ENCODE data around the gene NEDD8. TPM values are rescaled to one million over a fixed set of nuclear protein-coding genes. Genes with fewer than 3 reads are reported as not detected.

The NEDD8 gene
- total and polyA plus RNA-seq, 10 donors = 98.6 to 237 (median 127) TPM

GRCh38 chr14:24269910-24270536 is 37.9 kb upstream of the NEDD8 start:
- WGBS, 5 donors = 95 to 98% (median 97%) methylated on average over 10 to 14 of the region's 14 CpGs
- peak; percentile 75 for DNase-seq
- Histone ChIP-seq H3K27me3 (replicated peaks in 1 of 7) (no peaks in the 10 kb centered on the region), H3K36me3 (peaks cover 0 to 52% (median 41%) of the 10 kb centered on the region in 6 donors), H3K27ac (peak overlapping the region in 3 of 8 donors; percentile 95 to 100 (median 99)), H3K4me1 (peaks cover 7 to 54% (median 41%) of the 10 kb centered on the region in 6 donors), H3K4me3 (no peak overlapping the region), H3K9me3 (no peaks in the 10 kb centered on the region)
- TF ChIP-seq, protein P1, sequence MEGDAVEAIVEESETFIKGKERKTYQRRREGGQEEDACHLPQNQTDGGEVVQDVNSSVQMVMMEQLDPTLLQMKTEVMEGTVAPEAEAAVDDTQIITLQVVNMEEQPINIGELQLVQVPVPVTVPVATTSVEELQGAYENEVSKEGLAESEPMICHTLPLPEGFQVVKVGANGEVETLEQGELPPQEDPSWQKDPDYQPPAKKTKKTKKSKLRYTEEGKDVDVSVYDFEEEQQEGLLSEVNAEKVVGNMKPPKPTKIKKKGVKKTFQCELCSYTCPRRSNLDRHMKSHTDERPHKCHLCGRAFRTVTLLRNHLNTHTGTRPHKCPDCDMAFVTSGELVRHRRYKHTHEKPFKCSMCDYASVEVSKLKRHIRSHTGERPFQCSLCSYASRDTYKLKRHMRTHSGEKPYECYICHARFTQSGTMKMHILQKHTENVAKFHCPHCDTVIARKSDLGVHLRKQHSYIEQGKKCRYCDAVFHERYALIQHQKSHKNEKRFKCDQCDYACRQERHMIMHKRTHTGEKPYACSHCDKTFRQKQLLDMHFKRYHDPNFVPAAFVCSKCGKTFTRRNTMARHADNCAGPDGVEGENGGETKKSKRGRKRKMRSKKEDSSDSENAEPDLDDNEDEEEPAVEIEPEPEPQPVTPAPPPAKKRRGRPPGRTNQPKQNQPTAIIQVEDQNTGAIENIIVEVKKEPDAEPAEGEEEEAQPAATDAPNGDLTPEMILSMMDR (IDR thresholded peaks at IDR 0.05 in 8 of 11, conservative IDR thresholded peaks at IDR 0.05 in 3 of 11) = no peak
- no peak for TF ChIP-seq POLR2AphosphoS5 (IDR thresholded peaks at IDR 0.05)
- no peak for TF ChIP-seq POLR2A (IDR thresholded peaks at IDR 0.05)
- intact Hi-C loops (cut with DNase I; ENCODE audit: low total_unique reads) = no loop called here

DNA sequence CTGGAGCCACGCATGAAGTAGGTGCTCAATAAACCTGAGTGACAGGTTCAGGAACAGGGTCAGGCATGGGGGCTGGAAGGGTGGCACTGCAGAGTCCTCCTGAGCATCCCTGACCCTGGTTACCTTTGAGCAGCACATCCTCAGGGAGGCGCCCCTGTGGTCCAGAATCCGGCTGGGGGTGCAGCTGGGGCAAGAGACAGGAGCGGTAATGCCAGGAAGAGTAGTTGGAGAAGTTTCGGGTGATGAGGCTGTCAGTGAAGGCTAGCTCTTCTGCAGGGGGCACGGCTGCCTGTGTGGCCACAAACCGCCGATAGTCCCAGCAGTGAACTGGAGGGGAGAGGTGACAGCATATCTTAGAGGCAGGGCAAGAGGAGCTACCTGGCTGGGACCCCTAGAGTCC is 37.2 kb upstream of the NEDD8 start:
- Histone ChIP-seq H3K9me3 (no peaks in the 10 kb centered on the region), H3K27me3 (replicated peaks in 1 of 7) (no peaks in the 10 kb centered on the region), H3K36me3 (peaks cover 0 to 59% (median 43%) of the 10 kb centered on the region in 6 donors), H3K4me1 (peaks cover 5 to 48% (median 37%) of the 10 kb centered on the region in 6 donors), H3K27ac (no peak overlapping the region), H3K4me3 (no peak overlapping the region)
- WGBS, 5 donors = 93 to 98% (median 94%) methylated on average over 7 to 8 of the region's 8 CpGs
- intact Hi-C loops (cut with DNase I; ENCODE audit: low total_unique reads) = no loop called here
- TF ChIP-seq, protein P1 (IDR thresholded peaks at IDR 0.05 in 8 of 11, conservative IDR thresholded peaks at IDR 0.05 in 3 of 11) = no peak
- TF ChIP-seq POLR2AphosphoS5 (IDR thresholded peaks at IDR 0.05) (no peak), POLR2A (IDR thresholded peaks at IDR 0.05) (no peak)
- no peak for DNase-seq

DNA sequence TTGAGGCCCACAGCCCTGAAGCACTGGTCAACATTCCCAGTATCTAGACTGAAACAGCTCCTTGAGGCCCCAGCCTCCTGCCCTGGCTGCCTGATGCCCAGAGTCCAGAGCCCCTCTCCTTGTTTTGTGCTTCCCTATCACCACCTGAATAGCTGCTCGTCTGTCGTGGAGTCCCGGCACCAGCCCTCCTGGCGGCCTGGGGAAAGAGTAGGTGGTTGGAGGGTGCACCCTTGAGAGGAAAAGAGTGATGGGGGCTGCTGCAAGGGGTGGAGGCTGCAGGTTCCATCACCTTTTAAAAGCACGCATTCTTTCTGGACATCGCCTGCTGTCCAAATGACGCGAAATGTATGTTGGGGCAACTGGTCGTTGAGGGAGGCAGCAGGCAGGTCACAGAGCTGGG is 36.1 kb upstream of the NEDD8 start:
- WGBS, 5 donors = 93 to 97% (median 96%) methylated on average over 9 of the region's 9 CpGs
- Histone ChIP-seq H3K36me3 (peaks cover 0 to 70% (median 43%) of the 10 kb centered on the region in 6 donors), H3K27me3 (replicated peaks in 1 of 7) (no peaks in the 10 kb centered on the region), H3K4me3 (no peak overlapping the region), H3K27ac (no peak overlapping the region), H3K4me1 (peaks cover 4 to 36% (median 25%) of the 10 kb centered on the region in 6 donors), H3K9me3 (no peaks in the 10 kb centered on the region)
- TF ChIP-seq POLR2AphosphoS5 (IDR thresholded peaks at IDR 0.05) = no peak
- TF ChIP-seq, protein P1 (IDR thresholded peaks at IDR 0.05 in 8 of 11, conservative IDR thresholded peaks at IDR 0.05 in 3 of 11) = no peak
- TF ChIP-seq POLR2A (IDR thresholded peaks at IDR 0.05) = no peak
- no peak for DNase-seq
- intact Hi-C loops (cut with DNase I; ENCODE audit: low total_unique reads) = no loop called here

- intact Hi-C loops (cut with DNase I; ENCODE audit: low total_unique reads) = no loop called here
- peaks cover 0 to 77% (median 43%) of the 10 kb centered on the region in 6 donors for H3K36me3 ChIP-seq
- no peak overlapping the region for H3K4me3 ChIP-seq
- 86 to 97% (median 95%) methylated on average over 8 to 9 of the region's 9 CpGs for WGBS, 5 donors
- H3K27ac ChIP-seq = no peak overlapping the region
- peaks cover 4 to 29% (median 18%) of the 10 kb centered on the region in 6 donors for H3K4me1 ChIP-seq
- no peak for TF ChIP-seq POLR2A (IDR thresholded peaks at IDR 0.05)
- TF ChIP-seq, protein P1 (IDR thresholded peaks at IDR 0.05 in 8 of 11, conservative IDR thresholded peaks at IDR 0.05 in 3 of 11) = no peak
- TF ChIP-seq POLR2AphosphoS5 (IDR thresholded peaks at IDR 0.05) = no peak
- no peak for DNase-seq
- no peaks in the 10 kb centered on the region for H3K9me3 ChIP-seq
- H3K27me3 ChIP-seq (replicated peaks in 1 of 7) = no peaks in the 10 kb centered on the region
Measured at GRCh38 chr14:24267516-24267915, 35.3 kb upstream of the NEDD8 start.

All from spleen (tissue), 11 donors.